GM12873 (cell line): Measurements from ENCODE around the gene SLC25A29.
A peak's percentile ranks its signal among the peaks of the same experiment; 100 is the strongest.

Experiments used
- TF ChIP-seq, protein P1 (sequence below): IDR thresholded peaks from 2 replicates; pipeline ENCODE4 v1.5.1; 2012; ENCODE audit warnings: low read depth, mild to moderate bottlenecking, moderate library complexity, low read length, control low read depth; ENCODE audit not compliant: insufficient read depth; ENCODE audit errors: missing control alignments

SLC25A29 gene

DNA sequence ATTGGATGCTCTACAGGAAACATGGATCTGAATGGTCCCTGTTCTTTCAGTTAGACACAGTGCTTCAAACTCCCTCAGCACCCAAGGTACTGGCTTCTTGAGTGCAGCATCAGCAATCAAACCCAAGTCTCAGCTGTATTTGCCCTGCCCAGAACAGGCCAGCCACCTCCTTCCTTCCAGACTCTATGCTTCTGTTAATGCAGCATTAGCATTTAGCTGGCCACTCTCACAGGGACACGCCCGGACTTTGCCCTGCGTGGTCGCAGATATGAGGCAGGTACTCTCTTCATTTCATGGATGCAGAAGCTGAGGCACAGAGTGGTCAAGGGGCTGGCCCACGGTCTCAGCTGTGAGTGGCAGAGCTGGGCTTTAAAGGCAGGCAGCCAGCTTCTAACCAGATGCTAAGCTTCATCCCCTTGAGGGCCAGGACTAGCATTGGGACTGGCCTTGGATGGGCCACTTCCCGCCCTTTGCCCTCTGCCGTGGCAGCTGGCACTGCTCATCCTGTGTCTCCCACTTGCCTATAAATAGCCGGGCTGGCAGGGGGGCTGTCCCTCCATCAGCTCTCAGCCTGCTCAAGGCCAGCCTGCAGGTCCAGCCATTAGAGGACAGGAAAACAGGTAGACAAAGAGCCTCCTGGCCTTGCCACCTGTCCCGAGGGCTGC lies 15.4 kb upstream of the SLC25A29 start:
- TF ChIP-seq, protein P1, sequence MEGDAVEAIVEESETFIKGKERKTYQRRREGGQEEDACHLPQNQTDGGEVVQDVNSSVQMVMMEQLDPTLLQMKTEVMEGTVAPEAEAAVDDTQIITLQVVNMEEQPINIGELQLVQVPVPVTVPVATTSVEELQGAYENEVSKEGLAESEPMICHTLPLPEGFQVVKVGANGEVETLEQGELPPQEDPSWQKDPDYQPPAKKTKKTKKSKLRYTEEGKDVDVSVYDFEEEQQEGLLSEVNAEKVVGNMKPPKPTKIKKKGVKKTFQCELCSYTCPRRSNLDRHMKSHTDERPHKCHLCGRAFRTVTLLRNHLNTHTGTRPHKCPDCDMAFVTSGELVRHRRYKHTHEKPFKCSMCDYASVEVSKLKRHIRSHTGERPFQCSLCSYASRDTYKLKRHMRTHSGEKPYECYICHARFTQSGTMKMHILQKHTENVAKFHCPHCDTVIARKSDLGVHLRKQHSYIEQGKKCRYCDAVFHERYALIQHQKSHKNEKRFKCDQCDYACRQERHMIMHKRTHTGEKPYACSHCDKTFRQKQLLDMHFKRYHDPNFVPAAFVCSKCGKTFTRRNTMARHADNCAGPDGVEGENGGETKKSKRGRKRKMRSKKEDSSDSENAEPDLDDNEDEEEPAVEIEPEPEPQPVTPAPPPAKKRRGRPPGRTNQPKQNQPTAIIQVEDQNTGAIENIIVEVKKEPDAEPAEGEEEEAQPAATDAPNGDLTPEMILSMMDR = no peak

DNA sequence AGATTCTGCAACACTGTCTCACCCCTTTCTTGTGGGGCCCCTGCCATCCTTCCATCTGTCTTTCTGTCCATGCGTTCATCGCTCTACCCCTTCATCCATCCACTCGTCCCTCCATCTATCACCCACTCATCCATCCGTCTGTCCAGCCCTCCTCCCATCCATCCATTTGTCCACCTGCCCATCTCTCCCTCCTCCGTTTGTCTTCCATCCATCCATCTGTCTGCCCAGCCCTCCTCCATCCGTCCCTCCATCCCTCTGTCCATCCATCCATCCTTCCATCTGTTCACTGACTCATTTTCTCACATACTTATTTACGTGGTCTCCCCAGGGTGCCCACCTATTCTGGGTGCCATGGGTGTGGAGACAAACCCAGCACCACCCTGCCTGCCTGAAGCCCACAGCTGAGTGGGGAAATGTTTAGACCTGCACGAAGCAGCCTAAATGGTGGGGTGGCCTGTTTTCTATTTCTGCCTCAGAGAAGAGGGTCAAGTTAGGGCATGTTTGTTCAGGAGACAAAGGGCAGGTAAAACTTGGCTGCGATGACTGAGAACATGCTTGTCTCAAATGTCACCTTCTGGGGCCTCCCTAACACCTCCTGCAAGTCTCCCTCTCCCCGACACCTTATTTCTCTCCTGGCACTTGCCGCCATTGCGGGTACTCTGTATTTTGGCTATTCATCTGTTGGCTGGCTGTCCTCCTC lies 14.1 kb upstream of the SLC25A29 start:
- TF ChIP-seq, protein P1 = no peak

DNA sequence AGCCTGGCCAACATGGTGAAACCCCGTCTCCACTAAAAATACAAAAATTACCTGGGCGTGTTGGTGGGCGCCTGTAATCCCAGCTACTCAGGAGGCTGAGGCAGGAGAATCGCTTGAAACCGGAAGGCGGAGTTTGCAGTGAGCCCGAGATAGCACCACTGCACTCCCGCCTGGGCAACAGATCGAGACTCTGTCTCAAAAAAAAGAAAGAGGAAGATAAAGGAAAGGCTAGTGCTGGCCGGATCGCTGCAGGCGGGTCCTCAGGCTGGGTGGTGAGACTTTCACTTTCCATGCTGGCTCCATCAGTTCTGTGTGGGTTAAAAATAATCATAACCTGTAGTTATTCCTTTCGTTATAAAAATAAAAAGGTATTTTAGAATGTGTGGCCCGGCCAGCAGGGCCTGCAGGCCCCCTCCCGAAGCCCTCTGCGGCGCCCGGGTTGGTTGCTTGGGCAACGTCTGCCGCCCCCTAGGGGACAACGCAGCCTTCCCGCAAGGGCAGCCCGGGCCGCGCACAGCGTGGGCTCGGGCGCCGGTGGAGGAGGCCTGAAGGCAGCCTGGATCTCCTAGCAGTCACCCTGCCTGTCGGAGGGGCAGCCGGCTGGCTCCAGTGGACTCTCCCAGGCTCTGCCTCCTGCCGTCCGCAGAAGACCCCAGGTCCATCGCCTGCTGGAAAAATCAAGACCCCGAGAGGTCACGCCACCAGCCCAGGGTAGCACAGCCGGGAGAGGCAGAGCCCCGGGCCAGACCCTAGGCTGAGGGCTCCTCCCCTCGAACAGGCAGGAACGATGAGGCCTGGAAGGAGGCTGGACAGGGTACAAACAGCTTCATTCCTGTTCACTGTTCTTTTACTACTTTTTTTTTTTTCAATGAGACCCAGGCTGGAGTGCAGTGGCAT lies 11.9 kb upstream of the SLC25A29 start:
- TF ChIP-seq, protein P1 = peak; percentile 80

DNA sequence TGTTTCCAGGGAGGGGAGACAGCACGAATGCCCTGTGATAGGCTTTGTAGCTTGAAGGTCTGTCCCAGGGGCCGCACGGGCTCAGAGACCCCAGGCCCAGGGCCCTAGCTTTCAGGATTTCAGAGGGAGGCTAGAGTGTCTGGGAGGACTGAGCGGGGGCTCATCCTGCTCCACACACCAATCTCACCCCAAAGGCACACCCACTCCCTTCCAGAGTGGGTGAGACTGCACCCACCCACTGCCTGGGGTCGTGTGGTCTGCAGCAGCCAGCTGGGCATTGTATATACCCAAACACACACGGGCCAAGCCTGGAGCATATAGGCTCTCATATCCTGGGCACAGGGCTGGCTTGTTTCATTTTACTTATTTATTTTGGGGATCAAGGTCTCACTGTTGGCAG lies 11.1 kb upstream of the SLC25A29 start:
- TF ChIP-seq, protein P1 = no peak

DNA sequence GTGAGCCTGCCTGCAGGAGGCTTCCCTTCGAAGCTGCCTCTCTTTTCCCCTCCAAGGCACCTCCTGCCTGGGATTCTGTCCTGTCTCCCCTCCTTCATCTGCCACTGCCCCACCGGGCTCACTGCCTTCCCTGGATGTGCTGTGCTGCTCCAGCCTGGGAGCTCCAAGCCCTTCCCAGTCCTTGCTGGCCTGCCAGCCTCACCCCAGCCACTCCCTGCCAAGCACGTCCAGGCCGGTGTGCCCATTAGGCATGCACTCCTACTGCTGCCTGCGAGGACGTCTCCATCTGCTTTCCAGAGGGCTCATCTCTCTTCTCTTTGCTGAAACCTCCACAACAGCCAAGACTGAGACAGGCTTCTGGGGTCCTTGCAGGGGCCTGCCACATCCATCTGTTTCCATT lies 8.5 kb upstream of the SLC25A29 start:
- TF ChIP-seq, protein P1 = no peak

DNA sequence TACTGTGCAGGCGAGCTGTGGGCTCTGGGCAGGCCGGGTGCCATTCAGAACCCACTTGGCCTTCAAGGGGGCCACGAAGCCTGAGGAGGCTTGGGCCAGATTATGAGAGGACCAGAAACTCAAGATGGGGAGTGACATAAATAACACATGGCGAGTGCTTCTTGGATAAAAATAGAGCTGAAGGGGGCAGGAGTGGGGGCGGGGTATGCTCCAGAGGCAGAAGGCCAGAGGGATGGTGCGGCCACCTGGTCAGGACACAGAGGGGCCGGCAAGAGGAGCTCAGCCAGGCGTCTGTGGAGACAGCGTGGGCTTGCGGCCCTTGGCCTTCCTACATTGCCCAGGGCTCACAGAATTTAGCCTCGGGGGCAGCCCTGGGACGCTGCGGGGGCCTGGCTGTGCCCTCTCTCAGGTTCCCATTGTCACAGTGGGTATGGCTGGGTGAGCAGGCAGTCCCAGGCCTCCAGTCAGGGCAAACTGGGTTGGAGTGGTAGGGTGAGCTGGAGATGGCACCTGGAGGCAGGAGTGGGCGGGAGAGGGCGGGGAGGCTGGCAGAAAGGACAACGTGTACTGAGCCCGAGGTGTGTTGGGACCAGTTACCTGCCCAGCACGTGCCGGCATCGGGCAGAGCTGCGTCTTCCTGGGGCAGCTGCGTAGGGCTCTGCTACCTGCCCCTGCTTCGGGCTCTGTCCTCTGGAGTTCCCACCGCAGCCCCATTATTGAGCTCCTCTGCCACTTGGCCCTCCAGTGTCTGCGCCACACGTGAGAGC lies 7.4 kb upstream of the SLC25A29 start:
- TF ChIP-seq, protein P1 = no peak
